ENCODE results near the gene CLDN15. TPM values are rescaled to one million over a fixed set of nuclear protein-coding genes. Genes with fewer than 3 reads are reported as not detected.

CLDN15 gene
- polyA plus RNA-seq, 2 of the 4 experiments (the other 2 are of a cell fraction), result 9.6 to 12.9 TPM

DNA sequence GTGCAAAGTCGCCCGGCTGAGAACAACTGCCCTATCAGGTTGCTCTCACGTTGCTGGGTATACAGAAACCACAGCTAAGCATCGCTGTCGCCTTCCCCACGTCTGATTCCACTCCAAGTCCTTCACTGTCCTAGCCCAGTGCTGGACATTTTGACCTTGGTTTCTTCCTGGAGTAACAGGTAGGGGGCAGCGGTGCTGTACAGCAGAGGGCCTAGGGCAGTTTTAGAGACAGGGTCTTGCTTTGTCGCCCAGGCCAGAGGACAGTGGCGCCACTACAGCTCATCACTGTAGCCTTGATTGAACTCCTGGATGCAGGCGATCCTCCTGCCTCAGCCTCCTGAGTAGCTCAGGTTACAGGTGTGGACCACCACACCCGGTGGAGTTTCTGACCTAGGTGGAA is 2.6 kb downstream of the CLDN15 start:
- TF ChIP-seq, protein P1, sequence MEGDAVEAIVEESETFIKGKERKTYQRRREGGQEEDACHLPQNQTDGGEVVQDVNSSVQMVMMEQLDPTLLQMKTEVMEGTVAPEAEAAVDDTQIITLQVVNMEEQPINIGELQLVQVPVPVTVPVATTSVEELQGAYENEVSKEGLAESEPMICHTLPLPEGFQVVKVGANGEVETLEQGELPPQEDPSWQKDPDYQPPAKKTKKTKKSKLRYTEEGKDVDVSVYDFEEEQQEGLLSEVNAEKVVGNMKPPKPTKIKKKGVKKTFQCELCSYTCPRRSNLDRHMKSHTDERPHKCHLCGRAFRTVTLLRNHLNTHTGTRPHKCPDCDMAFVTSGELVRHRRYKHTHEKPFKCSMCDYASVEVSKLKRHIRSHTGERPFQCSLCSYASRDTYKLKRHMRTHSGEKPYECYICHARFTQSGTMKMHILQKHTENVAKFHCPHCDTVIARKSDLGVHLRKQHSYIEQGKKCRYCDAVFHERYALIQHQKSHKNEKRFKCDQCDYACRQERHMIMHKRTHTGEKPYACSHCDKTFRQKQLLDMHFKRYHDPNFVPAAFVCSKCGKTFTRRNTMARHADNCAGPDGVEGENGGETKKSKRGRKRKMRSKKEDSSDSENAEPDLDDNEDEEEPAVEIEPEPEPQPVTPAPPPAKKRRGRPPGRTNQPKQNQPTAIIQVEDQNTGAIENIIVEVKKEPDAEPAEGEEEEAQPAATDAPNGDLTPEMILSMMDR (IDR thresholded peaks at IDR 0.05), result peak; percentile 35
- TF ChIP-seq, protein P2, sequence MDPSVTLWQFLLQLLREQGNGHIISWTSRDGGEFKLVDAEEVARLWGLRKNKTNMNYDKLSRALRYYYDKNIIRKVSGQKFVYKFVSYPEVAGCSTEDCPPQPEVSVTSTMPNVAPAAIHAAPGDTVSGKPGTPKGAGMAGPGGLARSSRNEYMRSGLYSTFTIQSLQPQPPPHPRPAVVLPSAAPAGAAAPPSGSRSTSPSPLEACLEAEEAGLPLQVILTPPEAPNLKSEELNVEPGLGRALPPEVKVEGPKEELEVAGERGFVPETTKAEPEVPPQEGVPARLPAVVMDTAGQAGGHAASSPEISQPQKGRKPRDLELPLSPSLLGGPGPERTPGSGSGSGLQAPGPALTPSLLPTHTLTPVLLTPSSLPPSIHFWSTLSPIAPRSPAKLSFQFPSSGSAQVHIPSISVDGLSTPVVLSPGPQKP (IDR thresholded peaks at IDR 0.05; ENCODE audit: low read depth, low read length), result no peak
- no peak for TF ChIP-seq POLR2A (IDR thresholded peaks at IDR 0.05; ENCODE audit: low read length)
- TF ChIP-seq NFE2L2 (conservative IDR thresholded peaks at IDR 0.05; ENCODE audit: low read length), result no peak
- no peak for TF ChIP-seq FOXS1 (CRISPR knock-in tag; IDR thresholded peaks at IDR 0.05)
- TF ChIP-seq, protein P3, sequence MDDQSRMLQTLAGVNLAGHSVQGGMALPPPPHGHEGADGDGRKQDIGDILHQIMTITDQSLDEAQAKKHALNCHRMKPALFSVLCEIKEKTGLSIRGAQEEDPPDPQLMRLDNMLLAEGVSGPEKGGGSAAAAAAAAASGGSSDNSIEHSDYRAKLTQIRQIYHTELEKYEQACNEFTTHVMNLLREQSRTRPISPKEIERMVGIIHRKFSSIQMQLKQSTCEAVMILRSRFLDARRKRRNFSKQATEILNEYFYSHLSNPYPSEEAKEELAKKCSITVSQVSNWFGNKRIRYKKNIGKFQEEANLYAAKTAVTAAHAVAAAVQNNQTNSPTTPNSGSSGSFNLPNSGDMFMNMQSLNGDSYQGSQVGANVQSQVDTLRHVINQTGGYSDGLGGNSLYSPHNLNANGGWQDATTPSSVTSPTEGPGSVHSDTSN (IDR thresholded peaks at IDR 0.05), result no peak; the same call in 1 of the 2 replicates
- TF ChIP-seq SREBF2 (IDR thresholded peaks at IDR 0.05), result no peak
- TF ChIP-seq, protein P4, sequence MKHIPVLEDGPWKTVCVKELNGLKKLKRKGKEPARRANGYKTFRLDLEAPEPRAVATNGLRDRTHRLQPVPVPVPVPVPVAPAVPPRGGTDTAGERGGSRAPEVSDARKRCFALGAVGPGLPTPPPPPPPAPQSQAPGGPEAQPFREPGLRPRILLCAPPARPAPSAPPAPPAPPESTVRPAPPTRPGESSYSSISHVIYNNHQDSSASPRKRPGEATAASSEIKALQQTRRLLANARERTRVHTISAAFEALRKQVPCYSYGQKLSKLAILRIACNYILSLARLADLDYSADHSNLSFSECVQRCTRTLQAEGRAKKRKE (CRISPR knock-in tag; IDR thresholded peaks at IDR 0.05; ENCODE audit: low read depth), result no peak
- no peak for TF ChIP-seq HOXA7 (CRISPR knock-in tag; IDR thresholded peaks at IDR 0.05)
- 0 out of 5 replicates have a peak, but pooled peaks of 1 of the 2 experiments have one; percentile 11 for TF ChIP-seq RAD21 (conservative IDR thresholded peaks at IDR 0.05 in 1 of 2, IDR thresholded peaks at IDR 0.05 in 1 of 2)
- H3K4me2 ChIP-seq, result no peak overlapping the region
- no peak overlapping the region for H3K4me3 ChIP-seq
- CTCF ChIA-PET, result interaction anchor here (0.9 to 2.3 kb wide), 11 partner anchors 9 to 176 kb away, joined by 3 to 18 read pairs (median 4); partner anchors contain the start of gene FIS1
- peak; percentile 30 to 47; a peak in 3 of 6 replicates for ATAC-seq
- H3K4me1 ChIP-seq, result peaks cover 6% of the 10 kb centered on the region; the same call in 2 of the 3 replicates
- no peaks in the 10 kb centered on the region for H3K9me3 ChIP-seq
- no peak for FAIRE-seq
- DNase-seq (ENCODE audit: low read depth in 1 of 2, low spot score in 1 of 2), result peak in 1 of 2 experiments; percentile 36
- no peak overlapping the region for H3K27ac ChIP-seq
- WGBS (ENCODE audit: missing lambda C conversion rate), result 75% methylated on average over 11 of the region's 11 CpGs
- POLR2A ChIA-PET, result interaction anchor here (0.8 kb wide), 1 partner anchor 9 kb away, joined by 3 read pairs; the partner anchor contains the start of gene FIS1

DNA sequence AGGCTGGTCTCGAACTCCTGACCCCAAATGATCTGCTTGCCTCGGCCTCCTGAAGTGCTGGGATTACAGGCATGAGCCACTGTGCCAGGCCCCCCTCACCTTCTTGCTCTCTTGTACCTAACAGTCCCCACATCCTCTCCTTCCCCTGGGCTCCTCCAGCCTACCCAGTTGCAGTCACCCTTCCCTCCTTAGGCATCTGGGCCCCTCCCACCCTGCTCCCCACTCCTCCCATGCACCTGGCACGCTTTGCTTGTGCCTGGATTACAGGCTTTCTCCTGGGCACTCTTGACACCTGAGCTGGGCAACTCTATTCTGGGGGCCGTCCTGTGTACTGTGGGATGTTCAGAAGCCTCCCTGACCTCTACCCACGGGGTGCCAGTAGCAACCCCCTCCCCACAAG is 3.0 kb downstream of the CLDN15 start:
- Histone ChIP-seq H3K27ac (no peak overlapping the region), H3K4me2 (no peak overlapping the region), H3K4me1 (peaks cover 6% of the 10 kb centered on the region; the same call in 2 of the 3 replicates), H3K4me3 (no peak overlapping the region), H3K9me3 (no peaks in the 10 kb centered on the region)
- no peak for DNase-seq (ENCODE audit: low read depth in 1 of 2, low spot score in 1 of 2)
- 0 out of 6 replicates have a peak, but pooled peaks of 1 of the 2 experiments have one; percentile 3 for ATAC-seq
- ChIA-PET POLR2A (interaction anchor here (0.8 kb wide), 1 partner anchor 10 kb away, joined by 3 read pairs; the partner anchor contains the start of gene FIS1), CTCF (interaction anchor here (0.9 to 2.3 kb wide), 13 partner anchors 8 to 176 kb away, joined by 3 to 18 read pairs (median 4); partner anchors contain the start of gene FIS1)
- TF ChIP-seq, protein P3 (IDR thresholded peaks at IDR 0.05), result 0 out of 2 replicates have a peak, but pooled peaks have one; percentile 32
- no peak for TF ChIP-seq HOXB5 (CRISPR knock-in tag; IDR thresholded peaks at IDR 0.05)
- no peak for TF ChIP-seq NPAS2 (CRISPR knock-in tag; IDR thresholded peaks at IDR 0.05; ENCODE audit: borderline replicate concordance)
- TF ChIP-seq, protein P5, sequence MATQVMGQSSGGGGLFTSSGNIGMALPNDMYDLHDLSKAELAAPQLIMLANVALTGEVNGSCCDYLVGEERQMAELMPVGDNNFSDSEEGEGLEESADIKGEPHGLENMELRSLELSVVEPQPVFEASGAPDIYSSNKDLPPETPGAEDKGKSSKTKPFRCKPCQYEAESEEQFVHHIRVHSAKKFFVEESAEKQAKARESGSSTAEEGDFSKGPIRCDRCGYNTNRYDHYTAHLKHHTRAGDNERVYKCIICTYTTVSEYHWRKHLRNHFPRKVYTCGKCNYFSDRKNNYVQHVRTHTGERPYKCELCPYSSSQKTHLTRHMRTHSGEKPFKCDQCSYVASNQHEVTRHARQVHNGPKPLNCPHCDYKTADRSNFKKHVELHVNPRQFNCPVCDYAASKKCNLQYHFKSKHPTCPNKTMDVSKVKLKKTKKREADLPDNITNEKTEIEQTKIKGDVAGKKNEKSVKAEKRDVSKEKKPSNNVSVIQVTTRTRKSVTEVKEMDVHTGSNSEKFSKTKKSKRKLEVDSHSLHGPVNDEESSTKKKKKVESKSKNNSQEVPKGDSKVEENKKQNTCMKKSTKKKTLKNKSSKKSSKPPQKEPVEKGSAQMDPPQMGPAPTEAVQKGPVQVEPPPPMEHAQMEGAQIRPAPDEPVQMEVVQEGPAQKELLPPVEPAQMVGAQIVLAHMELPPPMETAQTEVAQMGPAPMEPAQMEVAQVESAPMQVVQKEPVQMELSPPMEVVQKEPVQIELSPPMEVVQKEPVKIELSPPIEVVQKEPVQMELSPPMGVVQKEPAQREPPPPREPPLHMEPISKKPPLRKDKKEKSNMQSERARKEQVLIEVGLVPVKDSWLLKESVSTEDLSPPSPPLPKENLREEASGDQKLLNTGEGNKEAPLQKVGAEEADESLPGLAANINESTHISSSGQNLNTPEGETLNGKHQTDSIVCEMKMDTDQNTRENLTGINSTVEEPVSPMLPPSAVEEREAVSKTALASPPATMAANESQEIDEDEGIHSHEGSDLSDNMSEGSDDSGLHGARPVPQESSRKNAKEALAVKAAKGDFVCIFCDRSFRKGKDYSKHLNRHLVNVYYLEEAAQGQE (IDR thresholded peaks at IDR 0.05), result no peak
- no peak for TF ChIP-seq CHD2 (IDR thresholded peaks at IDR 0.05; ENCODE audit: low read length, partially characterized antibody)
- WGBS (ENCODE audit: missing lambda C conversion rate), result 87% methylated on average over 5 of the region's 5 CpGs
- FAIRE-seq, result no peak
